ENCODE results near the gene FHIT.

DNA sequence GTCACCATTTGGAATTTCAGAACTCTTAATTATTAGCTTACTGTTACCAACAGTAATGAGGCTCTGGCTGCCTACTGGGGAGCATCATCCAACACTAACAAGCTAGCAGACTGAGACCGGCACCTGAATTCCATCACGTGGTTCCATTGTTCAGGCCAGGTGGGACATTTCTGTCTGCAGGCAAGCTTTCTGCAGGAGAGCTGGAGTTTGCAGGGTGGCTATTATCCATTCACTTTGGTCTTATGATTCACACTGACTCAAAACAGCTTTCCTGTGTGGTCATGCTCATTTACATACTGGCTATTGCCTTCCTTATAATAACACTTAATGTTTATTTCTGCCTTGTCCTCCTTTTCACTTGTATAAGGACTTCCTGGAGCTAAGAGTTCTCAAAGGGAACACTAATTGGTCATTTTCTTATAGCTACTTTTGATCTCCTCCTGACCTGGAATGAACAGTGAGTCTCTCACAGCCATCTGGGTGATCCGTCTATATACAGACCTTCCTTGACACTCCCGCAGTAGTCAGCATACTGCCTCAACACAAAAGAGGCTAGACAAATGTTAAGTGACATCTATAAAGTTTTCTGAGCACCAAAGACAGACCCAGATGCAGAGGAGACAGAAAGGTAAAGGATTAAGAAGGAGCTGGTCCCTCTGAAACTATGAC is 695.4 kb downstream of the FHIT start:
- TF ChIP-seq, protein P1, sequence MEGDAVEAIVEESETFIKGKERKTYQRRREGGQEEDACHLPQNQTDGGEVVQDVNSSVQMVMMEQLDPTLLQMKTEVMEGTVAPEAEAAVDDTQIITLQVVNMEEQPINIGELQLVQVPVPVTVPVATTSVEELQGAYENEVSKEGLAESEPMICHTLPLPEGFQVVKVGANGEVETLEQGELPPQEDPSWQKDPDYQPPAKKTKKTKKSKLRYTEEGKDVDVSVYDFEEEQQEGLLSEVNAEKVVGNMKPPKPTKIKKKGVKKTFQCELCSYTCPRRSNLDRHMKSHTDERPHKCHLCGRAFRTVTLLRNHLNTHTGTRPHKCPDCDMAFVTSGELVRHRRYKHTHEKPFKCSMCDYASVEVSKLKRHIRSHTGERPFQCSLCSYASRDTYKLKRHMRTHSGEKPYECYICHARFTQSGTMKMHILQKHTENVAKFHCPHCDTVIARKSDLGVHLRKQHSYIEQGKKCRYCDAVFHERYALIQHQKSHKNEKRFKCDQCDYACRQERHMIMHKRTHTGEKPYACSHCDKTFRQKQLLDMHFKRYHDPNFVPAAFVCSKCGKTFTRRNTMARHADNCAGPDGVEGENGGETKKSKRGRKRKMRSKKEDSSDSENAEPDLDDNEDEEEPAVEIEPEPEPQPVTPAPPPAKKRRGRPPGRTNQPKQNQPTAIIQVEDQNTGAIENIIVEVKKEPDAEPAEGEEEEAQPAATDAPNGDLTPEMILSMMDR (IDR thresholded peaks at IDR 0.05; ENCODE audit: insufficient read depth, low read length, poor library complexity, severe bottlenecking), result no peak
- no peak for TF ChIP-seq EZH2phosphoT487 (conservative IDR thresholded peaks at IDR 0.05; ENCODE audit: low read length)
